GM21515 (cell line): ENCODE results near the gene TMC6.
"Not testable (repeated sequence)": the region's sequence is repeated elsewhere in the genome, so short reads cannot be mapped to it uniquely, and the experiment has no call there.

Experiments used
- ATAC-seq: cut with Tn5 transposase; IDR thresholded peaks from one replicate; pipeline ENCODE4 v1.9.1; 2021; ENCODE audit not compliant: unreplicated experiment

The TMC6 gene

DNA sequence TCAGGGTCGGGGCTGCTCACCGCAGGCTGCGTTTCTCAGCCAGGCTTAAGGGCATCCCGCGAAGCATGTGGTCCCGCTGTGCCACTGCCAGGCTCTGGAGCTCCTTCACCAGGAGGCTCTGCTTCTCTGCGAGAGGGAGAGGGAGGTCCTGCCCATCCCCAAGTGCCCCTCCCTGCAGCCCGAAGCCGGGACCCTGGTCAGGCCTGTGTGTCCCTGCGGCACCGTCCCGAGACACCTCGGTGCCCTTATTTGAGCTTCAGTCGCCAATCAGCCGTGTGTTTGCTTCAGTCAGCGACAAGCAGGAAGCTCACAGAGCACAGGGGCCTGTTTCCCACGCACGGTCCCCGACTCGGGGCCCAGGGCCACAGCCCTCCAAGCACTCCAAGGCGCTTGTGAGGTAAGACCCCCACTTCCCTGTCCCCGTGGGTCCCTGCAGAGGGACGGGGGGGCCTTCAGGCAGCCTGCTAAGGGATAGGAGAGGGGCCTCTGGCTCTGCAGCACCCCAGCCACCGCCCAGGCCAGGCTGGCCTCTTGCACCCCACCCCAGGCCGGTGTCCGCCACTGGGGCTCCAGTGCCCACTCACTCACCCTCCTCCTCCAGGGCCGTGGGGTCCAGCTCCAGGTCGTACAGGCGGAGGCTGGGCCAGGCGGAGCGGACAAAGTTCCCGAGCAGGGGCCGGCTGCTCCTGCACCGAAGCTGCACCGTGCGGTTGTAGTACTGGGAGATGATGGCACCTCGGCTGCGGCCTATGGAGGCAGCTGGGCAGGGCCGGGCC, 3.2 kb downstream of the TMC6 start:
- ATAC-seq: no peak

DNA sequence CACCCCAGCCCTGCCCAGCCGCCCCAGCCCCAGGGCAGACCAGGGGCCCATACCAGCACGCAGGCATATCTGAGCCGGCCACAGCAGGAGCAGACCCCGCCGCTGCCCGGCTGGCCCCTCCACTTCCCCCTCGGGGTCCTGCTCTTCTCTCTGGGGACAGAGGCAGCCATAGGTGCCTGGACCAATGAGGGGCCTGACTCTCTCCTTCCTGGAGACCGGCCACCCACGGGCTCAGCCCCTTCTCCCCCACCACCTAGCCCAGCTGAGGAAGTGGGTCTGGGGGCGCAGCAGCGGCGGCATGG, 3.8 kb downstream of the TMC6 start:
- no peak for ATAC-seq

DNA sequence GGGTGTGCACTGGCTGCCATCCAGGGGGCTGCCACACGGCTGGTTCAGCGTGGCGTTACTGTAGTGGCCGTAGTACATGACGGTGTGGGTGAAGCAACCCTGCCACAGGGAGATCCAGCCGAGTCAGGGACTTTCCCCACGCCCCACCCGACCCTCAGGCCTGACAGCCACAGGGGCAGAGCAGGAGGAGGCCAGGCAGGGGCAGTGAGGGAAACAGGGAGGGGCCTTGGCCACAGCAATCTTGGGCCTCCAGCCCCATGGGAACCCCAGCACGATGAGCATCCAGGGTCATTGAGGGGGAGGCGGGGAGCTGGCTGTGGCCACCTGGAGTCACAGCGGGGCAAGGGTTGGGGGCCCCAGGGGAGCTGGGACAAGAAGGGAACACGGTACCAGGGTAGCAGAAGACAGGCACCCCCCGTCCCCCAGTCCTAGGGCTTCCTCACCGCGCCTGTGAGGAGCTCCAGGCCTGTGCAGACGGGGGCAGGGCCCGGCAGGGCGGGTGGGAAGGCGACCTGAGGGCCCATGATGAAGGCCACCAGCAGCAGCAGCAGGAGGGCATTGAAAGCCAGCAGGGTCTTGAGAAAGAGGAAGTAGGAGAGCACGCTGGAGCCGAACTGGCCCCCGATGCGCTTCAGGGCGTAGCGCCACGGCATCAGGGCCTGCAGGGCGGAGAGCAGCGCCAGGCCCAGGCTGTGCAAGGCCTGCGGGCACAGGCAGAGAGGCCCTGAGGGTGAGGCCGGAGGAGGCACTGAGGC, 4.3 kb downstream of the TMC6 start:
- ATAC-seq: no peak

DNA sequence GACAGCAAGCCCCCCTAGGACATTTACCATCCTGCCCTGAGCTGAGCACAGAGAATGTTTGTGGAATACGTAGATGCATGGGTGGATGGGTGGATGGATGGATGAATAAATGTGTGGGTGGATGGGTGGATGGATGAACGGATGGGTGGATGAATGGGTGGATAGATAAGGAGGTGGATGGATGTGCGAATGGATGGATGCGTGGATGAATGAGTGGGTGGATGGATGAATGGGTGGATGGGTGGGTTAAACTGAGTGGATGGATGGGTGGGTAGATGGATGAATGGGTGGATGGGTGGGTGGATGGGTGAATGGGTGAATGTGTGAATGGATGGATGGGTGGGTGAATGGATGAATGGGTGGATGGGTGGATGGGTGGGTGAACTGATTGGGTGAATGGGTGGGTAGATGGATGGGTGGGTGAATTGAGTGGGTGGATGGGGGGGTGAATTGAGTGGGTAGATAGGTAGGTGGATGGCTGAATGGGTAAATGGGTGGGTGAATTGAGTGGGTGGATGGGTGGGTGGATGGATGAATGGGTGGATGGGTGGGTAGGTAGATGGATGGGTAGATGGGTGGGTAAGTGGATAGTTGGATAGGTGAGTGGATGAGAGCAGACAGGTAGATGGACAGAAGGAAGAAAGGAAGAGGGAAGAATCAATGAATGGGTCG, 5.2 kb downstream of the TMC6 start:
- ATAC-seq: no peak

DNA sequence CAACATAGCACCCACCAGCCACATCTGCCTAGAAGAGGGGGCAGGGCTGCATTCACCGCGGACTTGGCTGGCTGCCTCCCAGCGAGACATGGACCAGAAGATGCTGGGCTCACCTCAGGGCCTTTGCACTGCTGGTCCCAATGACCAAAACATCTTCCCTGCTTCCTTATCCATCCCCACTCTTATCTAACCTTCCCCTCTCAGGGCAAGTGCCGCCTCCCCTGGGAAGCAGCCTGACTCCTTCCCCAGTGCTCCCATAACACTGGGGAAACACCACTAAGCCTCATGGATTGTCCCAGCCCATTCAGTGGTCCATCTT, 5.7 kb downstream of the TMC6 start:
- no peak for ATAC-seq

DNA sequence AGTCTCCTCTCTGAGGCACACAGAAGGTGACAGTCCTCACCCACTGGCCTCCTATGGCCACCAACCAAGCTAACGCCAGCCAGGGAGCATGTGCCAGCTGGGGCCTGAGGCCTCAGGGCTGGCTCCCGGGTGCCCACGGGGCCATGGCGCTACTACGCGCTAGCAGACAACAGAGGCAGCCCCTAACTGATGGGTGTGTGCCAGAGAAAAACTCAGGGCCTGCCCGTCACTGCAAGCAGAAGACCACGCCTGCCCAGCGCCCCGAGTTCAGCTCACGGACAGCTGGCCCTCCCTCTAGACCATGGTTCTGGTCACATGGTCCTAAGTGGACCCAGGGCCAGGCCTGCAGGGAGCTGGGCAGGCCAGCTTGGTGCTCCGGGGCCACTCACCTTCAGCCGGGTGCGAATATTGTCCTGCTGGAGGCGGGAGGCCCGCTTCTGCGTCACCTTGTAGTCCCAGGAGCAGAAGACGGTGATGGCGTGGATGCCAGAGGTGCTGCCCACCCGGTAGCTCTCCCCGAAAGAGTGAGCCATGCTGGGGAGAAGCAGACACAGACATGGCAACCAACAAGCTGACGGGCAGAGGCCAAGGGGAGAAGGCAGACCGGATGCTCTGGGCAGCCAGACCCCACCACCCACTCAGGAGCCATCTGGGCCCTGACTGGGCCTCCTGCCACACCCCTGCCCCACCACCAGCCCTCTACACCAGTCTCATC, 6.2 kb downstream of the TMC6 start:
- no peak for ATAC-seq

DNA sequence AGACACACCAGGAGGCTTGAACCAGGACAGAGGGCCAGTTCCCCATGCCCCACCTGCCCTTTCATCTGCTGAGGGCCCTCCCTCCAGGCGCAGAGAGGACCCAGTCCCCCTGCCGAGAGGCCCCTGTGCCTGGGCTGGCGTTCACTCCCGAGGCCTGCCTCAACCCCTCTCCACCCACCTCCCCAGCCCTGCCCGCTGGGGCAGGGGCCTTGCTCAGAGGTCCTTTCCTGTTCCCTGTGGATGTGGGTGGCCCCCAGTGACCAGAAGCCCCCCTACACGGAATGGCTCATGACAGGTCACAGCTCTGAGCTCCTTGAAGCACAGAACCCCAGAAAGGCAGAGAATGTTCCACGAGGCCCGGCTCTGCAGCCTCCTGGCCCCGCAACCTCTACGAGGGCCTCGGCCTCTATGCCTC, 6.7 kb downstream of the TMC6 start:
- no peak for ATAC-seq

DNA sequence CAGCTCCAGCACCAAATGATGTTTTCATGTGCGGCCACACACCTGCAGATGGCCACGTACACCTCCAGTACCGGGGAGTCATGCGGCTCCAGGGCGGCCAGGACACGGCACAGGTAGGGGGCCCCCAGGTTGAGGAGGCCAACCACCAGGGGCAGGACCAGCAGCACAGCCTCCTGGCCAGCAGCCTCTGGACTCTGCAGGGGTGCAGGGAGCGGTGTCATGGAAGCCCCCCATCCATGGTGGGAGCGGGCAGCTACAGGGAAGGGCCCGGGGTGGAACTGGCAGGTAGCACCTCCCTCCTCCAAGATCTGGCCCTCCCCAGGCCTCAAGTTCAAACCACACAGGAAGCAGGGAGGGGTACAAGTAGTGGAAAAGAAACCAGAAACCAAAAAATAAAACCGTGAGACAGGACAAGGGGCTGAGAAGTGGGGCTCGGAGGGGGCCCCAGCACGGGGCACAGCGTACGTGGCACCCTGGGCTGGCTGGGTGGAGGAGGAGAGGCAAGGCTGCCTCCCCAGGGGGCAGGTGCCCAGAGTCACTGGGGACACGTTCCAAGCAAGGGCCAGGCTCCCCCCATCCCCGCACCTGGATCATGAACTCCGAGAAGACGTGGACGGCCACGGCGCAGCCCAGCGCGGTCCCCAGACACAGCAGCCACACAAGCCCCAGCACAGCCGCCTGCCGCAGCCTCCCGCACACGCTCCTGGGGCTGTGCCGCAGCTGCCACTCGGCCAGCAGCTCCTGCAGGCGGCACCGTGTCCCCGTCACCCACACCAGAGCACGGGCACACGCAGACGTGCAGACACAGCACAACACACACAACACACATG, 7.4 kb downstream of the TMC6 start:
- ATAC-seq: no peak

DNA sequence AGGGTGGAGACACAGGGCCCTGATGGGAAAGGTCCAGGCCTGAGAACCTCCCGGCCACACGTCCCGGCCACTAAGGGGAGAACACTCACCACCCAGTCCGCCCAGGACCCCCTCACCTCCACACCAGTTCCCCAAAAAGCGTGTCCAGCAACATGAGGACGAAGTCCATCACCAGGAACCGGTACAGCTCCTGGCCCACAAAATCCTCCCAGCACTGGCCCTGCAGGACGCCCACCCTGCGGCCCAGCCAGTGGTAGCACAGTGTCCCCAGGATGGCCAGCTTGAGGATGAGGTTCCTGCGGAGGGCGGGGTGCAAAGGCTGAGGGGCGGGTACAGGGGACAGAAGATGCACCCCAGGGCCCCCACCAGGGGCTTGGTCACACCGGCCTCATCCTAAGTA, 8.0 kb downstream of the TMC6 start:
- ATAC-seq: no peak

DNA sequence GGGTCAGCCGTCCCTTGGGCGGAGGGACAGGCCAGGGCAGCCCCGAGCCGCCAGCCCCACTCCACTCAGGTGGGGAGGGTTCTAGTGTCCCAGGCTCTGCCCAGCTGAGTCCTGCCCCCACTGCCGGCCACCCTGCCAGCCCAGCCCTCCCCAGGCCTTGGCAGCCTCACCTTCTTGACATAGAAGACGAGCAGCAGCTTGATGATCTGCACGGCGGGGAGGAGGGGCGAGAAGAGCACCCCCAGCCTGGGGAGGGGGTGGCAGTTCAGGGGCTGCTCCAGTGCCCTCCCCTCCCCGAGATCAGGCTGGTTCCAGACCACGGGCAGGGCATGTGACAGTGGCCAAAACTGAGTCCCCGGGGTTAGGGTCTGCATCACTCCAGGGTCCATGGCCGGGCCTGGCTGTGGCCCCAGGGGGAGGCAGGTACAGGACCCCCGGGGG, 9.7 kb downstream of the TMC6 start:
- ATAC-seq: no peak

DNA sequence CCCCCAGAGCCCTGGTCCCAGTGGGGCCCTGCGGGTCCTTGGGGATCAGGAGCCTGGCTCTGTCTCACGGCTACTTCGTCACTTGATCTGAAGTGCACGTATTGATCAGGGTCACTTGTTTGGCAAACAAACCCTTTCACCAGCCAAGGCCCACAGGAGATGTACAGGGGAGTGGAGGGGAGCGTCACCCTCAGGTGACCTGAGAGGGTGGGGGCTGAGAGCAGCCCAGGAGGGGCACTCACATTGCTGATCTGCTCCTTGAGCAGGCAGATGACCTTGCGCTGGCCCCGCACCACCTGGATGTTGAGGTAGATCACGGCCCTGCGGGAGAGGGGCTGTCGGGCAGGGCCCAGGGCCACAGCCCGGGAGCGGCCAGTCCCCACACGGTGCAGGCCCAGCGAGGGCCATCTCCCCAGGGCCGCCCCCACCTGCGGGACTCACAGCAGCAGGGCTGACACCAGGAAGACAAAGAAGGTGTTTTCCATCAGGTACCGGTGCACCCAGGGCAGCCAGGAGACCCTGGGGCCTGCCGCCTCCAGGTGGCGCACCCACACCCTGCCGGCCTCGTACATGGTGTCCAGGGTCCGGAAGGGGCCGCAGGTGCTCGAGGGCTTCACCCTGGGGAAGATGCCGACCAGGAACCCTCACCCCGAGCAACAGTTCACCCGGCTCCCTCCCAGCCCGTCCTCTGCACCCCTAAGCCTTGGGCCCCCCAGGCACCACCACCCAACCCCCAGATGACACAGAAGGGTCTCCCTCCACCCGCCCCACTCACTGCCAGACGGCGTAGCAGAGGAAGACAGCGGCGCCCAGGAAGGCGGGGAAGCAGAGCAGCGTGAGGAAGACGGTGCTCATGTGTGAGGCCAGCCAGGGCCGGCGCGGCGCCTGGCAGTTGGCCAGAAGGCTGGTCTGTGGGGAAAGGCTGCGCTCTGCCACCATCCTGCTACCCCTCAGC, 11.3 kb downstream of the TMC6 start:
- no peak for ATAC-seq

DNA sequence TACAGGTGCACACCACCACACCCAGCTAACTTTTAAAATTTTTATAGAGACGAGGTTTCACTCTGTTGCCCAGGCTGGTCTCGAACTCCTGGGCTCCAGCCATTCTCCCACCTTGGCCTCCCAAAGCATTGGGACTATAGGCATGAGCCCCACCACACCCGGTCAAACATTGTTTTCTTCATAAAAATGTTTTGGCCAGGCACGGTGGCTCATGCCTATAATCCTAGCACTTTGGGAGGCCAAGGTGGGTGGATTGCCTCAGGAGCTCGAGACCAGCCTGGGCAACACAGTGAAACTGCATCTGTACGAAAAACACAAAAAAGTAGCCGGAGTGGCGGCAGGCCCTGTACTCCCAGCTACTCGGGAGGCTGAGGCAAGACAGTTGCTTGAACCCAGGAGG, 12.1 kb downstream of the TMC6 start:
- ATAC-seq: no peak

DNA sequence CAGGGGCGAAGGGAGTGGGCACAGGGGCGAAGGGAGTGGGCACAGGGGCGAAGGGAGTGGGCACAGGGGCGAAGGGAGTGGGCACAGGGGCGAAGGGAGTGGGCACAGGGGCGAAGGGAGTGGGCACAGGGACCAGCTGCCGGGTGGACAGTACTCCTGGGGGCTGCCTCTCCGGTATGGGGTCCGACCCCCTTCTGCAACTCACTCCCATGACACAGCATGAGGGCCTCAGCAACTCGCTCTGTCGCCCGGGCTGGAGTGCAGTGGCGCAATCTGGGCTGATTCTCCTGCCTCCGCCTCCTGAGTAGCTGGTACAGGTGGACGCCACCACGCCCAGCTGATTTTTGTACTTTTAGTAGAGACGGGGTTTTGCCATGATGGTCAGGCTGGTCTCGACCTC, 12.8 kb downstream of the TMC6 start:
- ATAC-seq: not testable (repeated sequence)

DNA sequence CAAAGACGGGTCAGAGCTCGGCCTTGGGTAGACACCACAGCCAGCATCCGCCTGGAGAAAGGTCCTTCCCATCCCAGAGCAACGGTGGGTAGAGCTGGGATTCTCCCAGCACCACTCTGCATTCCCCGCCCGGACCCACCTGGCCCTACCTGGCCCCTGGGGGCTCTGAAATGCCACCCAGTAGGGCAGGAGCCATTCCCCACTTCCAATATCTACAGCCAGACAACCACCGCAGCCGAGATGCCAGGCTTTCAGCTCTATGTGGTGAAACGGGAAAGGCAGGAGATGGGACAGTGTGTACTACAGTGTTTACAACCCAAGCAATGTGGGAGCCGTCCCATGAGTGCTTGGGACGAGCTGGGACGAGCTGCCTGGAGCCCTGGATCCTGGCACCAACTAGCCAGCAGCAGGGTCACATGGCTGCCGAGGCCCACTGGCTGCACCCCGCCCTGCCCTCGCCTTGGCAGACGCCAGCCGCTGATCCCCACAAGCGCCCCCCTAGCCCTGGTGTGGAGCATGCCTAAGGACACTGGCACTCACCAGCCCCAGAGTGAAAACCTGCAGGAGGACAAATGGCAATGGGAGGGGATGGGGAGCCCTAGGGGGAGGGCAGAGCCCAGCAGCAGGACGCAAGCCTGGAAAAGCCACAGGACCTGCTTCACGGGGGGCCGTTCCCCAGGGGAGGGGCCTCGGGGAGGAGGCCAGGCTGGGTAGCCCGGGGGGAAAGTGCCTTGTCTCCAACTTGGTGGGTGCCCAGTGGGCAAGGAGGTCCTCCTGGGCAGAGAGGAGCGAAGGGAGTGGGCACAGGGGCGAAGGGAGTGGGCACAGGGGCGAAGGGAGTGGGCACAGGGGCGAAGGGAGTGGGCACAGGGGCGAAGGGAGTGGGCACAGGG, 13.5 kb downstream of the TMC6 start:
- no peak for ATAC-seq

DNA sequence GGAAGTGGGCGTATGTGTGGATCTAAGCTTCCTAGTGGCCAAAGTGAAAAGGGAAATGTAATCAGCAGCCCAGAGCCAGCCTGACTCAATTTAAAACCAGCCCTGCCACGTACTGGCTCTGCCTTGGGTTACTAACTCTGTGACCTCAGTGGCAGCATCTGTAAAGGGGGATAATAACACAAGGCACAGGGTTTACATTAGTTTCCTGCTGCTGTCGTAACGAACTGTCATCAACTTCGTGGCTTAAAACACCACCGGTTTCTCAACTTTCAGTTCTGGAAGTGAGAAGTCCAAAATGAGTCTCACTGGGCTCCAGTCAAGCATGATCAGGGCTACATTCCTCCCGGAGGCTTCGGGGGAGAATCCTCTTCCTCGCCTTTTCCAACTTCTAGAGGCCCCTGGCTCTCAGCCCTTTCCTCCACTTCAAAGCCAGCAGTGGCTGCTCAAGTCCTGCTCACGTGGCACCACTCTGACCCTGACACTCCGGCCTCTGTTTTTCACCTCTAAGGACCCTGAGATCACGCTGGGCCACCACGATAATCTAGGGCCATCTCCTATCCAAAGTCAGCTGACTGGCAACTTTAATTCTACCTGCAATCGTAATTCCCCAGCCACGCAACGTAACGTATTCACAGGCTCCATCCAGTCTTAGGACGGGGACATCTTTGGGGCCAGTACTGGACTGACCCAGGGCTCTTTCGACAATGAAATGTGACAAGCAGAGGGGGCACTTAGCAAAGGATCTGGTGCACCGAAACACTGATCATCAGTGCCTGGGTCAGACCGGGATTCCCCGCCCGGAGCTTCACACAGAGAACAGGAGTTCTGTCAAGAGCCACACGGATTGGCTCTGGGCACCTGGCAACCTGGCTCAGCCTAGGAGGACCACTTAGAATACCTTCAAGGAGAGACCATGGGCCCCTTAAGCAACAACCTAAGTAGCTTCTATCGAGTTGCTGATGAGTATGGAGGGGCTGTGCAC, 14.5 kb downstream of the TMC6 start:
- ATAC-seq: no peak

DNA sequence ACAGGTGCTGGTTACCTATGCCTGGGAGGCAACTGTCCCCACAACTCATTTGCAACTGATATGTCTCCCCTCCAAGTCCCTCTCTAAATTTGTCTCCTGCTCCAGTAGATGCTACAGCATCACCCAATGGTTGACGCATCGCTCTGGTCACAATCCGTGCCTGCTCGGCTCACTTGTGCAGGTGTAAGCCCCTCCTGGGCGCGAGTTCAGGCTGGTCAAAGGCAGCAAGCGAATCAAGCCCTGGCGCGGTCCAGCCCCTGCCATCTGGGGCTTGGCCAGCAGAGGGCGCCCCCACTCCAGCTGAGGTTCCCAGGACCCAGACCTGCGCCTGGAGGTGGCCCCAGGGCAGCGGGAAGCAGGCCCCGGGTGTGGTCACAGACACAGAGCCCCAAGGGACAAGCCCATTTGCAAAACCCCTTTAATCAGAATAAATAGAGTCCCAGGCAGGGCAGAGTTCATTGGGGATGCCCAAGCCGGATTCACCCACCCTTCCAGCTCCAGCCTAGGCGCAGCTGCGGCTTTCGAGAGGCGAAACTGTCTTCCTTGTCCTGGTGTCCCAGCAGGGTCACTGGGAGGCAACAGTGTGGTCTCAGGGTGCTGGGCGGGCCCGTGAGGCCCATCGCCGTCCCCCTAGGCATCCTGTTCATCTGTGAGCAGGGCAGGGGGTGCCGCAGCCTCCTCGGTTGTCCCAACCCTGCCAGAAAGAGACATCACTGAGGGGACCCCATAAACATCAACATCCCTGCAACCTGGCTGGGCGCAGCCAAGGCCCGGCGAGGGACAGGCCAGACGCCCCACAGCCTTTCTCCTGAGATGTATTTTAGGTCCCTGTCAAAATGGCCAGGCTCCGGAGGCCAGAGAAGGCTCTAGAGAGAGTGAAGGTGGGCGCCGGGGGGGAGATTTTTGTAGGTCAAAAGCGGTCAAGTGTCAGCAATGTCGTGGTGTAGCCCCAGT, 15.8 kb downstream of the TMC6 start:
- no peak for ATAC-seq
